HG02678 (cell line): ENCODE measurements around the gene ENTPD2.
A peak's percentile ranks its signal among the peaks of the same experiment; 100 is the strongest.
"Not testable (repeated sequence)": the region's sequence is repeated elsewhere in the genome, so short reads cannot be mapped to it uniquely, and the experiment has no call there.

Experiments
- ATAC-seq: cut with Tn5 transposase; IDR thresholded peaks from one replicate; pipeline ENCODE4 v1.9.1; 2021; ENCODE audit warnings: mild to moderate bottlenecking, moderate library complexity; ENCODE audit not compliant: unreplicated experiment

The ENTPD2 gene

DNA sequence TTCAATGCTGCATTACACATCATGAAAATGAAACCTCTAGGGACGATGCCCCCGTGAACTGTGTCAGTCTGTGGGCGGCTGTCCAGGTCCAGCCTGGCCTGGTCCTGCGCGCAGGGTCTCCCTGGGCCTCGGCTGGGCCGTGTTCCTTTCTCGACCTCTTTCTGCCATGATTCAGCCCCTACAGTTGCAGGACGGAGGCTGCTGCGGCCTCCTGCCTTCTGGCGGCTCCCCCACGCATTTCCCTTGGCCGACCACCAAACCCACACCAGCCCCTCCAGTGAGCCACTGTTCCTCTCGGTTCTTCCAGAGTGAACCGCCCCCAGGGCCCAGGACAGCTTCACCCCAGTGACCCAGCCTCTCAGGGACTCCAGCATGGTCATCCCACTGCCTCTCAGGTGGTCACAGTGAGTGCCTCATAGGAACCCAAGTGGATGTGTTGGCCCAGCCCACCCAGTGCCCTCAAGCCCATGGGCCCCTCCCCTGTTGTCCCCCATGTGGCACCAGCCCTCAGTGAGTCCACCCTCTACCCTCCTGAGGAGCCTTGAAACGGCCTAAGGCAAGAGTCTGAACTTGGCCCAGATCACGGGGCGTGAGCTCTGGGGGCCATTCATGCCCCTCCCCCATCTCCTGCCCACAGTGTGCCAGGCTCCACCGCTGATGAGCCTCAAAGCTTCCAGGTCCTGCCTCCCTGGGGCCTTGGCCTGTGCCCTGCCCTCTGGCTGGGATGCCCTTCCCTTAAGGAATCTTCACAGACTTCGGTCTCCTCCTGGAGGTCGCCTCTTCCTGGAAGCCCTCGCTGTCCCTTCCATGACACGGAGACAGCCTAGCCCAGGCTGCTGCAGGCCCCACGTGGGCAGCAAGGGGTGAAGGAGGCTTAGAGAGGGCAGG is 47.5 kb downstream of the ENTPD2 start:
- ATAC-seq: no peak

DNA sequence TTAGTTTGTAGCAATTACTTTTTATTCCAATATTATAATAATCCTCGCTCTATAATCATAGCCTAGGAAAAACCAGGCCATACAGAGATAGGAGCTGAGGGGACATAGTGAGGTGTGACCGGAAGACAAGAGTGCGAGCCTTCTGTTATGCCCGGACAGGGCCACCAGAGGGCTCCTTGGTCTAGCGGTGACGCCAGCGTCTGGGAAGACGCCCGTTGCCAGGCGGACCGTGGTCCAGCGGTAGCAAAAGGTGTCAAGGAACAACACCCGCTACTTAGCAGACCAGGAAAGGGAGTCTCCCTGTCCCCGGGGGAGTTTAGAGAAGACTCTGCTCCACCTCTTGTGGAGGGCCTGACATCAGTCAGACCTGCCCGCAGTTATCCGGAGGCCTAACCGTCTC is 49.6 kb downstream of the ENTPD2 start:
- not testable (repeated sequence) for ATAC-seq

DNA sequence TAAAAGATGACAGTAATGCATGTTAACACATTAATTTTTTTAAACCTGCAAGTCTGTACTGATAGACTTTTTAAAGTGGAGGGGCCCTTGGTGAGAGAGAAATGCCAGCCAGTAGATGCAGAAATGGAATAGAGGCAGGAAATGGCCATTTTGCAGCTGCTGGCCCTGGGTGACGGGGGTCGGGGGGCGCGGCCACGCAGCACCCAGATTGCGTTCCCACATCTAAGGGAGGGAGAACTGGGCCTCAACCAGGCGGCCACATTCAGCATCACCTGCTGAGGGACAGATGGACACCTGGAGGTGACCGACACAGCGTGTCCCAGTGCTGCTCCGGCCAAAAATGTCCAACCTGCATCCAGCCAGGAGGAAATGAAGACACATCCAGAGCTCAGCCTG is 51.2 kb downstream of the ENTPD2 start:
- ATAC-seq: no peak

DNA sequence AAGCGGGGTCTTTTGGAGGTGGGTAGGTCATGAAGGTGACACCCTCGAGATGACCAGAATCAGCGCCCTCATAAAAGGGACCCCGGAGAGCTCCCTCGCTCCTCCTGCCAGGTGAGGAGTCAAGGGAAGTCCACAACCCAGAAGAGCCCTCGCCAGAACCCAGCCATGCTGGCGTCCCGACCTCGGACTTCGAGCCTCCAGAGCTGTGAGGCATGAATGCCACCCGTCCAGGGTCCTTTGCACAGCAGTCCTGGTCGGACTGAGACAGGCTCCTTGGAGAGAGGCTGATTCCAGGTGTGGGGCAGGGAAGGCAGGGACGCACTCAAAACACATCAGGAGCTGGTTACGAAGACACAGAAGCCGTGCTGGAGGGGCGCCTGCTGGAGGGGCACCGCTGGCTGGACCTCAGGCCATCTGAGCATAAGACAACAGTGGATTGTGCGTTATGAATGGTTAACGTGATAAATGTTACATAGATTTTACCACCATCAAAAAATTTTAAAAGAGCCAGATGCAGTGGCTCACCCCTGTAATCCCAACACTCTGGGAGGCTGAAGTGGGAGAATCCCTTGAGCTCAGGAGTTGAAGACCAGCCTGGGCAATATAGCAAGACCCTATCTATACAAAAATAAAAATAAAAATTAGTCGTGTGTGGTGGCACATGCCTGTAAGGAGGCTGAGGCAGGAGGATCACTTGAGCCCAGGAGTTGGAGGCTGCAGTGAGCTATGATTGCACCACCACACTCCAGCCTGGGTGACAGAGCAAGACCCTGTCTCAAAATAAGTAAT is 51.8 kb downstream of the ENTPD2 start:
- no peak for ATAC-seq

DNA sequence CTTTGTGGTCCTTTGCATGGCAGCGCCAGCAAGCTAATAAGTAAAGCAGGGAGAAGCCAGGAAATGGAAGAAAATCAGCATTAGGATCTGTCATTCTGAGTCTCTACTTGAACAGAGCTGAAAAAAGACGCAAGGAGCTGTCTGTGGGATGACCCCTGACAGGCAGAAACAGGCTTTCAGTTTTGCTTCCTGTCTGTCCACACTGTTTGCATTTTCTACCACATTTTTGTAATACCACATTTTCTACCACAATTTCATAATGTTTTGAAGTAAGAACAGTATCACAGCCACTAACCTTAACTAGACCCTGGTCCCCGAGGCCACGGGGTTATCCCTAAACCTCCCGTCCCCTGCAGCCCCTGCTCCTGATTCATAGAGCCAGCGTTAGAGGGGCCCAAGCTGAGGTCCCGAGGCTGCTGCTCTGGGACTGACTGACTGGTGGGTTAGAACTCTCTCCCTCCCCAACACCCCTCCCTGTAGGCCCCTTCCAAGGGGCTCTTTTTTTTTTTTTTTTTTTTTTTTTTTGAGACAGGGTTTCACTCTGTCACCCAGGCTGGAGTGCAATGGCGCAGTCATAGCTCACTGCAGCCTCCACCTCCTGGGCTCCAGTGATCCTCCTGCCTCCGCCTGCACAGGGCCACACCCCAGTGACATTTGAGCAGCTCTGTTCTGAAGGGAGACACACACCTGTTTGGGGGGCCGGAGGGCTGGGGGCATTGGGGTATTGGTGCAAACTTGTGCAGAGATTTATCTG is 53.5 kb downstream of the ENTPD2 start:
- peak; percentile 75 for ATAC-seq
